SK-N-SH (cell line): ENCODE measurements around the gene CNOT1. TPM values are rescaled to one million over a fixed set of nuclear protein-coding genes. Genes with fewer than 3 reads are reported as not detected.

Experiments
- CTCF ChIA-PET: fragments of 300-600, 350-600 bp; formaldehyde crosslinking; extraction: SDS; loops from one replicate; lab custom pipeline; 2021; lab: Yijun Ruan, JAX
- POLR2A ChIA-PET: fragments of 350-600 bp; sonication (Branson Sonifier 250); formaldehyde crosslinking; extraction: SDS; loops from one replicate; lab custom pipeline; 2020; ENCODE audit warnings: antibody characterized with exemption, inconsistent platforms; lab: Yijun Ruan, JAX
- DNase-seq: peaks from one replicate; pipeline ENCODE4 v3.0.0; 2012
- H2AFZ ChIP-seq: fragments of 200-600 bp; sonication (generic); 2 replicates; pipeline ENCODE4 v1.8.1; 2016; ENCODE audit warnings: antibody characterized with exemption, mild to moderate bottlenecking, low read depth
- H3F3A ChIP-seq: fragments of 200-600 bp; sonication (generic); replicated peaks from 2 replicates; pipeline ENCODE3; 2016; ENCODE audit warnings: antibody characterized with exemption, mild to moderate bottlenecking; ENCODE audit not compliant: insufficient read depth
- H3K27ac ChIP-seq, 2 experiments: fragments of 200-500 bp in 1 of 2; fragments of 200-600 bp in 1 of 2; sonication (Bioruptor generic) in 1 of 2; sonication (generic), shearing (Covaris generic) in 1 of 2; 2 replicates each; pipeline versions ENCODE4 v1.5.1 to v1.6.1; 2014 to 2016; ENCODE audit warnings: low read depth in 2 of 2, inconsistent platforms in 1 of 2, low read length in 1 of 2, mild to moderate bottlenecking in 1 of 2, mixed read lengths in 1 of 2
- H3K27me3 ChIP-seq: fragments of 200-600 bp; sonication (generic), shearing (Covaris generic); 2 replicates; pipeline ENCODE4 v1.6.1; 2016; ENCODE audit warnings: mixed run types; ENCODE audit not compliant: insufficient read depth
- H3K36me3 ChIP-seq, 2 experiments: fragments of 200-500 bp in 1 of 2; fragments of 200-600 bp in 1 of 2; sonication (Bioruptor generic) in 1 of 2; sonication (generic) in 1 of 2; replicated peaks in 1 of 2; 2 replicates each; pipeline versions ENCODE3 to v1.5.1; 2014 to 2016; ENCODE audit warnings: low read length in 1 of 2, mild to moderate bottlenecking in 1 of 2; ENCODE audit not compliant: insufficient read depth in 2 of 2, control insufficient read depth in 1 of 2
- H3K4me1 ChIP-seq, 2 experiments: fragments of 200-500 bp in 1 of 2; fragments of 200-600 bp in 1 of 2; sonication (Bioruptor generic) in 1 of 2; sonication (generic), shearing (Covaris generic) in 1 of 2; 2 replicates each; pipeline versions ENCODE4 v1.5.1 to v1.6.1; 2014 to 2016; ENCODE audit warnings: low read depth in 1 of 2, low read length in 1 of 2, mixed run types in 1 of 2; ENCODE audit not compliant: insufficient read depth in 2 of 2, control insufficient read depth in 1 of 2
- H3K4me2 ChIP-seq: fragments of 200-600 bp; sonication (generic), shearing (Covaris generic); 2 replicates; pipeline ENCODE4 v1.6.1; 2017; ENCODE audit warnings: mixed run types
- H3K4me3 ChIP-seq, 2 experiments: fragments of 200-500 bp in 1 of 2; fragments of 200-600 bp in 1 of 2; sonication (Bioruptor generic) in 1 of 2; sonication (generic), shearing (Covaris generic) in 1 of 2; 2 replicates each; pipeline versions ENCODE4 v1.5.1 to v1.8.1; 2014 to 2016; ENCODE audit warnings: low read depth in 2 of 2, inconsistent platforms in 1 of 2, low read length in 1 of 2, mild to moderate bottlenecking in 1 of 2, mixed read lengths in 1 of 2, moderate library complexity in 1 of 2
- H3K79me2 ChIP-seq: fragments of 200-600 bp; sonication (generic); 2 replicates; pipeline ENCODE4 v1.8.1; 2017; ENCODE audit warnings: mild to moderate bottlenecking; ENCODE audit not compliant: insufficient read depth
- H3K9ac ChIP-seq: fragments of 200-600 bp; sonication (generic); 2 replicates; pipeline ENCODE4 v1.6.1; 2017; ENCODE audit warnings: mixed run types
- H3K9me2 ChIP-seq: fragments of 200-600 bp; sonication (generic); 2 replicates; pipeline ENCODE4 v1.6.1; 2017; ENCODE audit warnings: mixed run types
- H3K9me3 ChIP-seq: fragments of 200-600 bp; sonication (generic); 2 replicates; pipeline ENCODE4 v1.6.1; 2017; ENCODE audit warnings: mixed run types, mild to moderate bottlenecking, moderate library complexity
- H4K20me1 ChIP-seq: fragments of 200-600 bp; sonication (generic); 2 replicates; pipeline ENCODE4 v1.6.1; 2017; ENCODE audit warnings: mild to moderate bottlenecking, mixed run types; ENCODE audit not compliant: insufficient read depth
- EZH2phosphoT487 ChIP-seq: fragments of 200-600 bp; sonication (generic); IDR thresholded peaks from 2 replicates; pipeline ENCODE4 v1.6.1; 2017; ENCODE audit warnings: low read depth, mixed run types, mild to moderate bottlenecking, antibody characterized with exemption, moderate library complexity, borderline replicate concordance
- FOXJ3 ChIP-seq: sonication (generic); formaldehyde crosslinking; IDR thresholded peaks from 2 replicates; pipeline ENCODE4 v1.5.1; 2020; ENCODE audit warnings: mild to moderate bottlenecking, missing genetic modification reagents
- GABPA ChIP-seq: IDR thresholded peaks from 2 replicates; pipeline ENCODE4 v1.4.0; 2012; ENCODE audit warnings: low read depth, mild to moderate bottlenecking
- JUND ChIP-seq: IDR thresholded peaks from 2 replicates; pipeline ENCODE4 v1.4.0; 2012
- MXI1 ChIP-seq: IDR thresholded peaks from 2 replicates; pipeline ENCODE4 v1.6.1; 2012; ENCODE audit warnings: mild to moderate bottlenecking, low read depth, low read length, improper control_type of control experiment
- NFIC ChIP-seq: IDR thresholded peaks from 2 replicates; pipeline ENCODE4 v1.4.0; 2012; ENCODE audit warnings: borderline replicate concordance
- NRF1 ChIP-seq: IDR thresholded peaks from 2 replicates; pipeline ENCODE4 v1.6.1; 2012; ENCODE audit warnings: low read depth, mild to moderate bottlenecking, low read length
- RAD21 ChIP-seq: IDR thresholded peaks from 2 replicates; pipeline ENCODE4 v1.6.1; 2012; ENCODE audit warnings: mild to moderate bottlenecking, low read length
- RCOR1 ChIP-seq: fragments of 150-350 bp; IDR thresholded peaks from 2 replicates; pipeline ENCODE4 v1.6.1; 2017; ENCODE audit warnings: antibody characterized with exemption, low read length
- RFX5 ChIP-seq: IDR thresholded peaks from 2 replicates; pipeline ENCODE4 v1.6.1; 2012; ENCODE audit warnings: mild to moderate bottlenecking, improper control_type of control experiment, low read length
- RXRA ChIP-seq: IDR thresholded peaks from 2 replicates; pipeline ENCODE4 v1.4.0; 2012; ENCODE audit warnings: low read depth, mild to moderate bottlenecking, borderline replicate concordance
- SIN3A ChIP-seq: IDR thresholded peaks from 2 replicates; pipeline ENCODE4 v1.6.1; 2012; ENCODE audit warnings: low read depth, mild to moderate bottlenecking, low read length, moderate library complexity, borderline replicate concordance
- TAF1 ChIP-seq: IDR thresholded peaks from 2 replicates; pipeline ENCODE4 v1.6.1; 2012; ENCODE audit warnings: low read depth, mild to moderate bottlenecking, low read length, moderate library complexity, borderline replicate concordance
- TCF12 ChIP-seq: IDR thresholded peaks from 2 replicates; pipeline ENCODE4 v1.4.0; 2012
- ZBTB33 ChIP-seq: IDR thresholded peaks from 2 replicates; pipeline ENCODE4 v1.4.0; 2012; ENCODE audit warnings: low read depth, borderline replicate concordance
- WGBS: methylation state at CpG from one replicate; pipeline ENCODE4 v1.1.6; 2017; ENCODE audit warnings: low lambda C conversion rate; 5-methylcytosine and 5-hydroxymethylcytosine counted together
- polyA plus RNA-seq, 3 experiments: library from polyadenylated mRNA; depleted of rRNA; stranded (reverse); fragments of >200 nt; gene quantifications; 2 replicates each; pipeline ENCODE4 v1.2.3, GENCODE V29; 2012
- TF ChIP-seq, protein P1 (sequence below): fragments of 150-350 bp; IDR thresholded peaks from 2 replicates; pipeline ENCODE4 v1.6.1; 2016; ENCODE audit warnings: mild to moderate bottlenecking, low read depth, low read length
- TF ChIP-seq, protein P2 (sequence below): fragments of 150-350 bp; IDR thresholded peaks from 2 replicates; pipeline ENCODE4 v1.6.1; 2017; ENCODE audit warnings: antibody characterized with exemption, low read length, low read depth, borderline replicate concordance
- TF ChIP-seq, protein P3 (sequence below): fragments of 200-600 bp; sonication (generic); IDR thresholded peaks from 2 replicates; pipeline ENCODE4 v1.6.1; 2017; ENCODE audit warnings: antibody characterized with exemption, mild to moderate bottlenecking, moderate library complexity

The CNOT1 gene
- polyA plus RNA-seq, 1 of the 3 experiments (the other 2 are of a cell fraction): 77.8 TPM

GRCh38 chr16:58589326-58589905 is 40.2 kb downstream of the CNOT1 start:
- no peak overlapping the region for H3K27ac ChIP-seq
- H3K4me3 ChIP-seq: no peak overlapping the region
- no peak overlapping the region for H3K9ac ChIP-seq
- peaks cover 31% of the 10 kb centered on the region for H3F3A ChIP-seq
- POLR2A ChIA-PET: interaction anchor here (0.8 kb wide), 1 partner anchor 13 kb away, joined by 3 read pairs; no protein-coding TSS in a partner anchor
- TF ChIP-seq RFX5: no peak
- no peak for TF ChIP-seq GABPA
- no peak for TF ChIP-seq RCOR1
- TF ChIP-seq EZH2phosphoT487: no peak
- TF ChIP-seq, protein P1, sequence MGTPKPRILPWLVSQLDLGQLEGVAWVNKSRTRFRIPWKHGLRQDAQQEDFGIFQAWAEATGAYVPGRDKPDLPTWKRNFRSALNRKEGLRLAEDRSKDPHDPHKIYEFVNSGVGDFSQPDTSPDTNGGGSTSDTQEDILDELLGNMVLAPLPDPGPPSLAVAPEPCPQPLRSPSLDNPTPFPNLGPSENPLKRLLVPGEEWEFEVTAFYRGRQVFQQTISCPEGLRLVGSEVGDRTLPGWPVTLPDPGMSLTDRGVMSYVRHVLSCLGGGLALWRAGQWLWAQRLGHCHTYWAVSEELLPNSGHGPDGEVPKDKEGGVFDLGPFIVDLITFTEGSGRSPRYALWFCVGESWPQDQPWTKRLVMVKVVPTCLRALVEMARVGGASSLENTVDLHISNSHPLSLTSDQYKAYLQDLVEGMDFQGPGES: no peak
- TF ChIP-seq FOXJ3 (CRISPR knock-in tag): no peak
- no peak for TF ChIP-seq RXRA
- TF ChIP-seq, all 33 proteins: peak for 0
- no peak overlapping the region for H2AFZ ChIP-seq
- H4K20me1 ChIP-seq: peaks cover 9% of the 10 kb centered on the region
- H3K36me3 ChIP-seq: peaks cover 55 to 85% of the 10 kb centered on the region in 2 experiments
- CTCF ChIA-PET: interaction anchor here (1.3 to 1.8 kb wide), 2 partner anchors 72 to 77 kb away, joined by 3 to 7 read pairs; no protein-coding TSS in a partner anchor
- no peaks in the 10 kb centered on the region for H3K9me2 ChIP-seq
- H3K27me3 ChIP-seq: no peaks in the 10 kb centered on the region
- H3K4me2 ChIP-seq: no peak overlapping the region
- 92% methylated on average over 10 of the region's 10 CpGs for WGBS
- no peaks in the 10 kb centered on the region for H3K9me3 ChIP-seq
- peaks cover 65% of the 10 kb centered on the region for H3K79me2 ChIP-seq
- DNase-seq: no peak
- H3K4me1 ChIP-seq: no peaks in the 10 kb centered on the region

DNA sequence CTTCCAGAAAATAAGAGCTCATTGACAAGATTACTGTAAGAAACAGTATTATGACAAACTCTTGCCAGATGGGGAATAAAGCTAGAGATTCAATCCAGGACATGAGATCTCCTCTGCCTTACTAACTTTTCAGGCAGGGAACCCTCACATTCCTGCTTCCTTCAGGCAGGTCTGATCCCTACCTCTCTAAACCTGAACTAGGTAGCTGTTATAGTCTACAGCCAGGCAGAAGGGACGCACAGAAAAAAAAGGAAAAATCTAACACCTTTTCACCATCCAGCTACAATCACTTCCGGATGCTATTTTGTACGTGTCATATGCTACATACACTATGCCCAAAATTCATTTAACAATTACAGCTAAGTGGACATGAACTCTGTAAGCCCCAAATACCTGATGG is 41.2 kb downstream of the CNOT1 start:
- Histone ChIP-seq H3K4me1 (peaks cover 0 to 2% of the 10 kb centered on the region in 2 experiments; a peak in 1 of 4 replicates), H3K36me3 (peaks cover 55 to 85% of the 10 kb centered on the region in 2 experiments), H3K4me2 (no peak overlapping the region), H3K27me3 (no peaks in the 10 kb centered on the region), H3K9me3 (no peaks in the 10 kb centered on the region), H3K27ac (no peak overlapping the region; a peak in 1 of 4 replicates), H3K79me2 (peaks cover 65% of the 10 kb centered on the region), H2AFZ (no peak overlapping the region), H3K9ac (no peak overlapping the region), H4K20me1 (peaks cover 9% of the 10 kb centered on the region), H3K9me2 (no peaks in the 10 kb centered on the region), H3F3A (peaks cover 31% of the 10 kb centered on the region), H3K4me3 (no peak overlapping the region)
- no peak for DNase-seq
- ChIA-PET POLR2A (interaction anchor here (0.8 kb wide), 1 partner anchor 14 kb away, joined by 3 read pairs; no protein-coding TSS in a partner anchor), CTCF (interaction anchor here (0.7 to 1.0 kb wide), 3 partner anchors 29 to 72 kb away, joined by 3 to 4 read pairs (median 3); no protein-coding TSS in a partner anchor)
- WGBS: 92% methylated on average over 3 of the region's 3 CpGs
- TF ChIP-seq NFIC: no peak
- TF ChIP-seq MXI1: no peak
- TF ChIP-seq RAD21: no peak
- no peak for TF ChIP-seq TCF12
- no peak for TF ChIP-seq TAF1
- TF ChIP-seq, protein P2, sequence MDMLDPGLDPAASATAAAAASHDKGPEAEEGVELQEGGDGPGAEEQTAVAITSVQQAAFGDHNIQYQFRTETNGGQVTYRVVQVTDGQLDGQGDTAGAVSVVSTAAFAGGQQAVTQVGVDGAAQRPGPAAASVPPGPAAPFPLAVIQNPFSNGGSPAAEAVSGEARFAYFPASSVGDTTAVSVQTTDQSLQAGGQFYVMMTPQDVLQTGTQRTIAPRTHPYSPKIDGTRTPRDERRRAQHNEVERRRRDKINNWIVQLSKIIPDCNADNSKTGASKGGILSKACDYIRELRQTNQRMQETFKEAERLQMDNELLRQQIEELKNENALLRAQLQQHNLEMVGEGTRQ: no peak
- no peak for TF ChIP-seq JUND
- TF ChIP-seq, protein P3, sequence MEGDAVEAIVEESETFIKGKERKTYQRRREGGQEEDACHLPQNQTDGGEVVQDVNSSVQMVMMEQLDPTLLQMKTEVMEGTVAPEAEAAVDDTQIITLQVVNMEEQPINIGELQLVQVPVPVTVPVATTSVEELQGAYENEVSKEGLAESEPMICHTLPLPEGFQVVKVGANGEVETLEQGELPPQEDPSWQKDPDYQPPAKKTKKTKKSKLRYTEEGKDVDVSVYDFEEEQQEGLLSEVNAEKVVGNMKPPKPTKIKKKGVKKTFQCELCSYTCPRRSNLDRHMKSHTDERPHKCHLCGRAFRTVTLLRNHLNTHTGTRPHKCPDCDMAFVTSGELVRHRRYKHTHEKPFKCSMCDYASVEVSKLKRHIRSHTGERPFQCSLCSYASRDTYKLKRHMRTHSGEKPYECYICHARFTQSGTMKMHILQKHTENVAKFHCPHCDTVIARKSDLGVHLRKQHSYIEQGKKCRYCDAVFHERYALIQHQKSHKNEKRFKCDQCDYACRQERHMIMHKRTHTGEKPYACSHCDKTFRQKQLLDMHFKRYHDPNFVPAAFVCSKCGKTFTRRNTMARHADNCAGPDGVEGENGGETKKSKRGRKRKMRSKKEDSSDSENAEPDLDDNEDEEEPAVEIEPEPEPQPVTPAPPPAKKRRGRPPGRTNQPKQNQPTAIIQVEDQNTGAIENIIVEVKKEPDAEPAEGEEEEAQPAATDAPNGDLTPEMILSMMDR: no peak
- no peak for TF ChIP-seq ZBTB33
- no peak for TF ChIP-seq NRF1
- TF ChIP-seq SIN3A: no peak
